GM18507 (cell line): Measurements from ENCODE around the gene GNAQ.
"Not testable (repeated sequence)": the region's sequence is repeated elsewhere in the genome, so short reads cannot be mapped to it uniquely, and the experiment has no call there.

Experiments
- DNase-seq: peaks from one replicate; pipeline ENCODE4 v3.0.0; 2011; ENCODE audit warnings: low read depth; ENCODE audit not compliant: insufficient read length; ENCODE audit errors: extremely low spot score
- FAIRE-seq: peaks from 2 replicates; lab custom pipeline; 2011; peaks lifted over from hg19 to GRCh38; lab: Jason Lieb, UNC

GNAQ gene

GRCh38 chr9:78031444-78031892 lies at the start of gene GNAQ:
Gene GNAQ, minus strand, starts transcription at chr9:78031811. Its CDS starts 576 bp downstream, at chr9:78031235.
- DNase-seq (no peak), FAIRE-seq (no peak)

DNA sequence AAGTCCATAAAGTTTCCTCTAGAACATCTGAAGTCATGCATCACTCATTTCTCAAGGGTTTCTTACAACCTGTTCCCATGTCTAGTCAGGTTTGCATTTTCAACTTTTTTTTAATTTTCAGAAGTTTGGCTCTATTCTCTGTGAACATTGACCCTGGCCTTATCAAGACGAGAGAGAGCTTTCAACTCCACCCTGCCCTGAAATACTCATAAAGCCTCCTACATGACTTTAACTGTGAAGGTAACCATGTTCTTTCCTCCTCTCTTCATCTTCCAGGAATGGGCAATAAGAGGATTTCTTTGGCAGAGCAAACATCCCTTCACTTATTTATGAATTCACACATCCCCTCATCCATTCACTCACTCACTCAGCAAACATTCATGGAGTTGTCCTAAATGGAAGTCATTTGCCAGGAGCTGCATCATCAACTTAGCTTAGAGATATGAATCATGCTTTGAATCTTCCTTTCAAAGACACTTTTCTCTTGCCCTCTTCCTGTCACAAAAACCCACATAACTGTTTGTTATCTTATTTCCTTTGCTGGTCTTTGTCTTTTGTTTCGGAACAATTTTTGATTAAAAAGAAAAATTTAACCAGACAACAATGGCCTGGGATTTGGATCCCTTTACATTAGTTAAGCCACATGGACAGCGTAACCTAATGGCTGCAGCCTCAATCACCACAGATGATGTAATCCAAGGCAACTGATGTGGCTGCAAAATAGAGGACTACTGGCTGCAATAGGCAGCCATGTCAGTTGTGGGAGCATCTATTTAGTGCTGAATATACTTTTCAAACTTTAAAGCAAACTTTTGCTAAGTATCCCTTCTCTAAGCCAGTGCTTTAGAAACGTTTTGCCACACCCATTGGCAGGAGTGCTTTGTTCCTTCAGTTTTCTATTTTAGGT lies 43.0 kb upstream of the GNAQ start:
- DNase-seq (no peak), FAIRE-seq (no peak)

DNA sequence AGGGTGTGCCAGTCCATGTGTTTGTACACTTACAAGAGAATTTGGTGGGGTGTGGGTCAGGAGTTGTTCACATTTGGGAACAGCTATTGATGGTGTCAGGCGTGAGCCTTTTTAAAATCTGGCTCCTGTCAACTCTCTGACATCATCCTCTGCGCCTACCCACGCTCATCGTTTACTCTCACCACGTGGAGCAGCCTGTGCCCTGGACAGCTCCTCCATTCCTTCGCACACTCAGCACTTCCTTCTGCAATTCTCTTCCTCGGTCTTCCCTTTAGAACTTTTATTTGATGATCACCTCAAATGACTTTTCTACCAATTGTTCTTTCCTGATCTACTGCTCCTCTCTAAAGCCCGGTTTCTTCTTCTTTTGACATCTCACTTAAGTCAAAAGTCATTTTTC lies 42.1 kb upstream of the GNAQ start:
- FAIRE-seq: no peak
- DNase-seq: no peak

DNA sequence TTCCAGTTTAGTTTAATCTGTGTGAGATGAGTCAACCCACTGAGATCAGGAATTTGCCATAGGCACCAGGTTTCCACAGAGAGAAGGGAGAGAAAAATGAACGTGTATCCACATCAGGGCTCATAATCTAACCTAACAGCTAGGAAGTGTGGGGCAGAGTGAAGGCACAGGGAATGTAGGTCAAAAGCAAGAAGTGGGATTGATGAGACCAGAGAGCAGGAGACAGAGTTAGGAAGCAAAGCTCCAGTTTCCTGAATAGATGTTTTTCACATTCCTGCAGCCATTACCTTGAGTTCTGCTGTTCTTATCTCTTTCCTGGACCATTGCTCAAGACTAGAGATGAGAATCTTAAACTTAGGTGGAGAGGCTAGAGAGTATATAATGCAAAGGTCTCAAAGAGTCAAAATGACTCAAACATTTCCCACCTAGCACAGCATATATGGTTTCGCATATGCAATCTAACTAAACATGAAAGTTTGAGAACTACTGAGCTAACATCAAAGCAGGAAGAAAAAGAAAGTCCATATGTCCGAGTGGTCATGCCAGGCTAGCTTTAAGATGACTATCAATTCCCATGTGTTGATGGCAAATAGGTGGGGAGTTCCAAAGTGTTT lies 41.1 kb upstream of the GNAQ start:
- FAIRE-seq (no peak), DNase-seq (no peak)

DNA sequence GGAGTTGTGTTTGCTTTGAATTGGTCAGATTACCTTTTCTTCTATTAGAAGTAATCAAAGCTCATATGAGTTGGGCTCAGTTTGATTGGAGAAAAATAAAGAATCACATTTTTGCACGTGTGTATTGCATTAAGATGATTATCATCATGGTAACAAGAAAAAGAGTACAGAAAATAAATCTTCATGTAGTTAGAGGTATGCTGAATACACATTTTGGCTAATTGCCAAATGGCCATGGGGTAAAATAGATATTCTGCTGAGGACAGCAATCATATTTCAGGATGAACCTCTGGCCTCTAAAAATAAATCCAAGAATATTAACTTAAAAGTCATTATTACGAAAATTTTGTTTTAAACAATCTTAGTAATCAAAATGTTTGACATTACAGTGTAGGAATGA lies 38.9 kb upstream of the GNAQ start:
- no peak for DNase-seq
- FAIRE-seq: no peak

GRCh38 chr9:78064075-78064474 lies 32.5 kb upstream of the GNAQ start:
- no peak for FAIRE-seq
- no peak for DNase-seq

DNA sequence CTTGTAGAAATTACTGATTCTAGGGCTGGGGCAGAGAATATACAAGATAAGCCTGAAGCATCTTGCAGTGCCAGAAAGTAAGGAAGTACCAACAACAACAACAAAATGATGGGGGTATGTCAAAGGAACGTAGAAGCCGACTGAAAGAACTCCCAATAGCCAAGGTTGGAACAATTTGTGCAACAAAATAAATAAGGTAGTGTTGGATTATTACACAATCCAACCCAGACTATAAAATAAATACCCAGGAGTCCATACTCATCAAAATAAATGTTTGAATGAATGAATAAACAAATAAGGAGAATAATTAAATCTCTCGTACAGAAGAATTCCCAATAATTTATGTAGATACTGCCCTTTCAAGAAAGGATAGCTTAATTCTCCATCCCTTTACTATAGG lies 31.1 kb upstream of the GNAQ start:
- DNase-seq (no peak), FAIRE-seq (no peak)

DNA sequence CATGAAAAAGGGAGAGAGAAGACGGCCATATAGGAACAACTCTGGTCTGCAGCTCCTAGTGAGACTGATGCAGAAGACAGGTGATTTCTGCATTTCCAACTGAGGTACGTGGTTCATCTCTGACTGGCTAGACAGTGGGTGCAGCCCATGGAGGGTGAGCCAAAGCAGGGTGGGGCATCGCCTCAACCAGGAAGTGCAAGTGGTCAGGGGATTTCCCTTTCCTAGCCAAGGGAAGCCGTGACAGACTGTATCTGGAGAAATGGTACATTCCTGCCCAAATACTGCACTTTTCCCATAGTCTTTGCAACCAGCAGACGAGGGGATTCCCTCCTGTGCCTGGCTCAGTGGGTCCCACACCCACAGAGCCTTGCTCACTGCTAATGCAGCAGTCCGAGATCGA lies 22.6 kb upstream of the GNAQ start:
- not testable (repeated sequence) for DNase-seq, FAIRE-seq

GRCh38 chr9:78053627-78054026 lies 22.0 kb upstream of the GNAQ start:
- FAIRE-seq (no peak), DNase-seq (no peak)

DNA sequence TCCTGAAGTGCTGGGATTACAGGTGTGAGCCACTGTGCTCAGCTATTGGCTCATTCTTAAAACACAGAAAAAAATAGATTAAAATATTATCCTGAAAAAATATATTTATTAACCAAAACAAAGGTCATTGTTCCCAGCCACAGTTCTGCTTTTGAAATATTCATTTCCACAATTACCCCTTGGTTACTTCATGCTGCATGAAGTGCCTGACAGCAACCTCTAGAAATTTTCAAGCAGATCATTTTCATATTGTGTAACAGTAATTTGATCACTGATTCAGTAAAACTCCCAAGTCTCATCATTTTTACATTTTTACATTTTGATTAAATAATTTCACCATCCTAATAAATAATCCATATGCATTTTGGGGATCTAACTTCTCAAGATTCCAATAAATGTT lies 18.8 kb upstream of the GNAQ start:
- DNase-seq (no peak), FAIRE-seq (no peak)

GRCh38 chr9:78049484-78049883 lies 17.9 kb upstream of the GNAQ start:
- FAIRE-seq: no peak
- DNase-seq: no peak

DNA sequence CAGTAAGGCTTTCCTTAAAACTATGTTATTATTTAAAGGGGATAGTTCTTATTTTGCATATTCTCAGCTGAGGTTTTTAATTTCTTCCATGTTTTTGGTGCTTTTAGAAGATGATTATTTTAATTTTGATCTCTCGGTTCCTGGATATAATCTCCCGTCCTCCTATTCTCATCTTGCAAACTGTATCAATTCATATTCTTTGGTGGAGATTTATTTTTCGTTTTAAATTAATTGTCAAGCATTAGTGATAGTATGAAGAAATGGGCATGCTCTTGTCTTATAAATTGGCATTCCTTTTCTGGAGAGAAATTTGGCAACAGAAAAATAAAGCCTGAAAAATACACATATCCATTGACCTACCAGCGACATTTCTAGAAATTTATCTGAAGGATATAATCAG lies 15.5 kb upstream of the GNAQ start:
- FAIRE-seq: no peak
- no peak for DNase-seq

DNA sequence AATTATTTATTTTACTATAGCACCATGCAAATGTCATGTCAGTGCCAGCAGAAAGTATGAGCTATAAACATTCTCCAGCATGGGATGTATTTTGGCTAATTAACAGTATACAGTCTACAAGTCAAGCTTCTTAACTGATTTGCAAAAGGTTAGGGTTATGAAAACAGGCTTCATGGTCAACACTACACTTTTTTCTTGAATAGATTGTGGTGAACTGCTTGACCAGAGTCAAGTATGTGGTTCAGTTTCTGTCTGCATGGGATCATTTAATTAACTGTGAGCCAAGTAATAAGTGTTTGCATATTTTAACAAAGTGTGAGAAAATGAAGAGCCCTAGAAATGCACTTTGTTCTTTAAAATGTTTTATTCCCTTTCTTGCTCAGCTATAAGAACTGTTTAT lies 14.5 kb upstream of the GNAQ start:
- FAIRE-seq (no peak), DNase-seq (no peak)

GRCh38 chr9:78044886-78045285 lies 13.3 kb upstream of the GNAQ start:
- DNase-seq (no peak), FAIRE-seq (no peak)

DNA sequence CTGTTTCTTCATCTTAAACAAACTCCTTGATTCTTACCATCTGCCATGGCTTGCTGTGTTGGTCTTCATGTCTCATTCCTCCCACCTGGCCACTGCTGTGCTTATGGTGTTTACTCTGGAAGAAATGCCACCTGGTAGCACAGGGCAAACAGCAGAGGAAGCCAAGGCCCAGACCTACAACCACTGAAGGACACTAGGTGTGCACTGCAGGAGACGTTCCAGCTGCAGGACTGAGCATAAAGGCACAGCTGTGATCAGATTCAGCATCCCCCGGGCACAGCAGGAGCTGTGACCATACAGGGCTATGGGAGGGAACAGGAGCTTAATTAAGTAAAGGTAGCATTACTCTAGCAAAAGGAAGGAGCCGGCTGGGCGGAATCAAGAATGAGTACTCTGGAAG lies 12.6 kb upstream of the GNAQ start:
- DNase-seq (no peak), FAIRE-seq (no peak)

GRCh38 chr9:78041971-78042370 lies 10.4 kb upstream of the GNAQ start:
- DNase-seq (no peak), FAIRE-seq (no peak)

DNA sequence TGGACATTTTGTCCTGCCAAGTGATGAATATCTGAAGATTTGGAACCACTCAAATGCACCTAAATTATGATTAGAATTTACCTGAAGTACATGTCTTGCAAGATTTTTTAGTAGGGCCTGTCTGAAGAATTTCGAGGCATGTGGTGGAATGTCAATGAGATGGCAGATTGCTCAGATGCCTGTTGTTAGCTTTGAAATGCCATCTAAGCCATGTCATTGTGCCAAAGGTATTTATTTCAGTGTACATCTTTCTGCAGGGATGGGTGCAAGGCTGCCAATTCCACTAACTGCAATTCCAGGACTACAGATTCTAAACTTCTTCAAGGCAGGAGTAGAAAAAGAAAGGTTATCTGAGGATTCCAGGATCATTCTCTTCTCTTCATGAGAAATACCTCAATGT lies 9.1 kb upstream of the GNAQ start:
- DNase-seq (no peak), FAIRE-seq (no peak)

DNA sequence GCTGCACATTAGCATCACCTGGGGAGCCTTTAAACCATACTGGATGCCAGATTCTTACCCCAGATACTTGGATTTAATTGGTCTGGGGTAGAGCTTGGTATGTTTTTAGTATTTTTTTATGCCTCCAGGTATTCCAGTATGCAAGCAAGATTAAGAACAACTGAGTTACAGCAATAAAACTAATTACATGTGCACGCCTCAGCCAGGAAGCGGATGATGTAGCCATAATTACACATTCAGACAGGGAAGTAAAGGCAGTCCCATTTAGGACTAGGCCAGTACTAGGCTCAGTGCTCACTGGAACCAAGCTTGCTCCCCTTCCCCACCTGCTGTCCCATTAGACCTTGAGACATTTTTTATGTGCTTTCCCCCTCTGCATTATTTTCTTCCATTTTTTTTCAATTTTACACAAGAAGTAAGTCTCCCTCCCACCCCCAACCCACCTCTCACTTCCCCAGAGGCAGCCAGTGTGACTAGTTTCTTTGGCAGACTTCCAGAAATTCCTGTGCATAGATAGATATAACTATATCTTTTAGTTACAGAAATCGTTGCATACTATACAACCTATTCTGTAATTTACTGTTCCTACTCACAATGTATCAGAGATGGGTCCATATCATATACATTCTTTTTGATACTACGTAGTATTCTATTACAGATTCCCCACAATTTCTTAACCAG lies 7.1 kb upstream of the GNAQ start:
- FAIRE-seq (no peak), DNase-seq (no peak)

DNA sequence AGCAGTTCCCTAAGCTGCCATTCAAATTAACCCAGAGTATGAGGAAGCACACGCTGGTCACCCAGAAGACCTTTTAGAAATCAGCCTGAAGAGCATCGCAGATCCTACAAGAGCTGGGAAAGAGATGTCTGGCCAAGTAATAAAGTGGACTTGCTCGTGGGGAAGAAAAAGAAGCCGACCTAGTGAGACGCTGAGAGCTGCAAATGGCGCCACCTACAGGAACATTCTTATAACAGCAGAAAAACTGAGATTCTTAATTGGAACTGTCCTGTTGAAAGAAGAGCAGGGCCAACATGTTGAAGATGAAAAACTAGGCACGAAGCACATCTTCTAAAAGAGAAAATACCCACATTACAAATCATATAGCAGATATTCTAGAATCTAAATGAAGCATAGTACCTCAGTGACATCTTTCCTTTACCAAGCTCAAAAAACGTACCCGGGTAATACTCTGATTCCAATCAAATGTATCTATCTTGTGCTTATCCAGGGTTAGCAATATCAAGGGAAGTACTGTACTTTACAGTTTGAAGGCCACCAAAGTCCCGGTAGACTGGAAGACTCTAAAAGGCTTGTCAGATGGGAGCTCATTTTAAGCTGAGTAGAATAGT lies 3.9 kb upstream of the GNAQ start:
- no peak for DNase-seq
- no peak for FAIRE-seq

GRCh38 chr9:78033870-78034269 lies 2.3 kb upstream of the GNAQ start:
- FAIRE-seq (no peak), DNase-seq (no peak)
